Measurements from ENCODE around the gene FOS. TPM values are rescaled to one million over a fixed set of nuclear protein-coding genes. Genes with fewer than 3 reads are reported as not detected.

The FOS gene
- total RNA-seq, 1 donor from 2014 or later: 302 TPM

DNA sequence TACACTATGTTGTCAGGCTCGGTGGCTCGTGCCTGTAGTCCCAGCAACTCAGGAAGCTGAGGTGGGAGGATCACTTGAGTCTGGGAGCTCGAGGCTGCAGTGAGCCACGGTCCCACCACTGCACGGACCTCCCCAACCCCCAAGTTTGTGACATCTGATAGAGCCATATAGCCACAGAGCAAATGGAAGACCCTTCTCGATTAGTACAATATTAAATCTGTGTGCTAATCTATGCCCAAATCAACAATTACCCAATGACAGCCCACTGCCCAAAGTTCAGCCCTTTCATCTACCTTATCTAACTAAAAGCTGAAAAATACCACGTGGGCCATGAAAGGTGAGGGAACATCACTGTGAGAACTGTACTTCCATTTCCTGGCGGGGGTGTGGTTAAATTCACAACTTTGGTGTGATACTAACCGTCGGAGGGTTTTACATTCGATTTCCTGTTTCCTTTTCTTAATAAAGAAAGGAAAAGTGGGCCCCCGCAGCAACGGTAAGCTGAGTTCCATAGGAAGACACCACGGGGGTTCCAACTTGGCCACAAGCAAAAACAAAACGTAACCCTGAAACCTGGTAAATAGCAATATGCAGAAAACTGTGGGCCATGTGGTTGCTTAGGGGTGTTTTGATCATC is 31.2 kb upstream of the FOS start:
- Histone ChIP-seq H3K4me1 (no peaks in the 10 kb centered on the region), H3K36me3 (no peaks in the 10 kb centered on the region), H3K9me3 (no peaks in the 10 kb centered on the region), H3K27me3 (ENCODE audit: low read depth) (no peaks in the 10 kb centered on the region), H3K4me3 (no peak overlapping the region), H3K27ac (no peak overlapping the region)
- DNase-seq (peak; percentile 7), ATAC-seq (peak in 1 of 2 donors; percentile 30)
- intact Hi-C loops (cut with DNase I): no loop called here
- TF ChIP-seq, protein P1, sequence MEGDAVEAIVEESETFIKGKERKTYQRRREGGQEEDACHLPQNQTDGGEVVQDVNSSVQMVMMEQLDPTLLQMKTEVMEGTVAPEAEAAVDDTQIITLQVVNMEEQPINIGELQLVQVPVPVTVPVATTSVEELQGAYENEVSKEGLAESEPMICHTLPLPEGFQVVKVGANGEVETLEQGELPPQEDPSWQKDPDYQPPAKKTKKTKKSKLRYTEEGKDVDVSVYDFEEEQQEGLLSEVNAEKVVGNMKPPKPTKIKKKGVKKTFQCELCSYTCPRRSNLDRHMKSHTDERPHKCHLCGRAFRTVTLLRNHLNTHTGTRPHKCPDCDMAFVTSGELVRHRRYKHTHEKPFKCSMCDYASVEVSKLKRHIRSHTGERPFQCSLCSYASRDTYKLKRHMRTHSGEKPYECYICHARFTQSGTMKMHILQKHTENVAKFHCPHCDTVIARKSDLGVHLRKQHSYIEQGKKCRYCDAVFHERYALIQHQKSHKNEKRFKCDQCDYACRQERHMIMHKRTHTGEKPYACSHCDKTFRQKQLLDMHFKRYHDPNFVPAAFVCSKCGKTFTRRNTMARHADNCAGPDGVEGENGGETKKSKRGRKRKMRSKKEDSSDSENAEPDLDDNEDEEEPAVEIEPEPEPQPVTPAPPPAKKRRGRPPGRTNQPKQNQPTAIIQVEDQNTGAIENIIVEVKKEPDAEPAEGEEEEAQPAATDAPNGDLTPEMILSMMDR (IDR thresholded peaks at IDR 0.05): no peak

DNA sequence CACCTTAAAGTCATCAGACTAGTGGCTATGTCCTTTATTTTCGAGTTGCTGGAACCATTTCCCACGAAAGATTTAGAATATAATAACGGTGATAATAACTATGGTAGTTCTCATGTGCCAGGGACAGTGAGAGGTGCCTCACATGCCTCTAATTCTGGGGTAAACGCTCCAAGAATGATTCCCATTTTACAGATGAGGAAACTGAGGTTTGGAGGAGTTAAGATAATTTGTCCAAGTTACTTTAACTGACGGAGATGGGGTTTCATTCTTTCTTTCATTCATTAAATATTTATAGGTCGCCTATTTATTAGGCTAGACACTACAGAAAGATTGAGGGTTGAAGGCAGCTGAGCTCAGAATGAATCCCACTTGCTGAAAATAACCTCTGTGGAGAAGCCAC is 30.7 kb upstream of the FOS start:
- TF ChIP-seq, protein P1 (IDR thresholded peaks at IDR 0.05): no peak

DNA sequence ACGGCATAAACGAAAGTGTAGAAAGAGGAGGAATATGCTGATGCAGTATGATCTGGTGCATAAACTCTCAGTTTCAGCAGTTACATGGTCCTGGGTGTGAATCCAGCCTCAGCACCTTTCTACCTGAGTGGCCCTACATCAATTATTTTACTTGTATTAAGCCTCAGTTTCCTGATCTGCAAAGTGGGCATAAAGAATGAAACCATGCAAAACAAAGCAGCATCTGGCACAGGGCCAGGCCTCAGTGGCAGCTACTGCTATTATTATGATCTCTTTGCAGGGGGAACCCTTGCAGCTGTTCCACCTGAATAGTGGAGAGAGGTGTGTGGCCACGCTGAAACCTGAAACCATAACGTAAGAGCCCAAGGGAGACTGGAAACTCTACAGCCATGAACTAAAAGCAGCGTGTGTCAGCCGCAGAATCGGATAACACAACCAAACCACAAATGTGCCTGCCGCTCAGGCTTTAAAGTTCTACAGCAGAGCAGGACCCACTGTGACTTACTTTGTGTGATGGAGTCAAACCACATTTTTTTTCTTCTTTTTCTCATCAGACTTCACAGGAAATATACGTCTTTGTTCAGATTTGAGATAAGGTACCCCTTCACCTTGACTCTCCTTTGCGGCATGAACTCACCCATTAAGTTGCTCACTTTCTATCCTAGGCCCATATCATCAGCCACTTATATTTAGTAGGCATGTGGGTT is 29.2 kb upstream of the FOS start:
- DNase-seq (peak; percentile 41), ATAC-seq (peak; percentile 33 to 67)
- no peak overlapping the region for H3K27ac ChIP-seq
- H3K4me1 ChIP-seq: peaks cover 2% of the 10 kb centered on the region
- no peaks in the 10 kb centered on the region for H3K27me3 ChIP-seq (ENCODE audit: low read depth)
- intact Hi-C loops (cut with DNase I): no loop called here
- H3K36me3 ChIP-seq: no peaks in the 10 kb centered on the region
- TF ChIP-seq, protein P1 (IDR thresholded peaks at IDR 0.05): no peak
- no peak overlapping the region for H3K4me3 ChIP-seq
- no peaks in the 10 kb centered on the region for H3K9me3 ChIP-seq

More for the DNA sequence above, 30.7 kb upstream of the FOS start:
- Histone ChIP-seq H3K4me3 (no peak overlapping the region), H3K4me1 (no peaks in the 10 kb centered on the region), H3K27ac (no peak overlapping the region), H3K9me3 (no peaks in the 10 kb centered on the region), H3K27me3 (ENCODE audit: low read depth) (no peaks in the 10 kb centered on the region), H3K36me3 (no peaks in the 10 kb centered on the region)
- ATAC-seq (no peak), DNase-seq (no peak)
- intact Hi-C loops (cut with DNase I): no loop called here

DNA sequence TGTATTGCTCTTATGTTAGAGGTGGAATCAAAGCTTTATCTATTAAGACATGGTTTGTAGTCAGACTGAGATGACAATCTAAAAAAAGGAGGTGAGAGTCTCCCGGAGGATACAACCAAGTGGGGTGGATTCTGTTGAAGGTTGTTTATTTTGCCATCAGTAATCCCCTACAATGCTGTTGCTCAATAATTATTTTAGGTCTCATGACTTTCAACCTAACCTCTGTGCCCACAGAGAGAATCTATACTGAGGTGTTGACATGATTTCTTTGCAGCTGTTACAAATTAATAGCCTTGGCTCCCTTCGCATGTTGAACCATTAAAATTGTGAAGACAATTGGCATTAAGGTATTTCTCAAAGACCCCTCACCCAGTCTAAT is 28.7 kb upstream of the FOS start:
- DNase-seq (no peak), ATAC-seq (no peak)
- Histone ChIP-seq H3K27me3 (ENCODE audit: low read depth) (no peaks in the 10 kb centered on the region), H3K9me3 (no peaks in the 10 kb centered on the region), H3K4me3 (no peak overlapping the region), H3K4me1 (peaks cover 7% of the 10 kb centered on the region), H3K36me3 (no peaks in the 10 kb centered on the region), H3K27ac (no peak overlapping the region)
- TF ChIP-seq, protein P1 (IDR thresholded peaks at IDR 0.05): no peak
- intact Hi-C loops (cut with DNase I): no loop called here

DNA sequence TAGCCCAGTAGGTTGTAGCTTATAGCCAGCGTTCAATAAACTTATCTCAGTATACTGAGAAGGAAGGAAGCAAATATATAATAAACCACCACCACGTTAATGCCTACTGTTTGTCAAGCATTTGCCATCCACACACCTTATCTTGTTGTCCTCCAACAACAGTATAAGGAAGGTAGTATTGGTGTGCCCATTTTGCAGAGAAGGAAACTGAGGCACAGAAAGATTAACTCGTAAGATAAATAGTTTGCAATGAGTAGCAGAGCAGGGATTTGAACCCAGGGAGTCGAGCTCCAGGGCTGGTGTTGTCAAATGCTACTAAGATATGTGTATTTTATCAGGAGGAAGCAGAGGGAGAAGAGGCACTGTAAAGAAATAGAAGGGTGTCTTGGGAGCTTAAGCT is 27.8 kb upstream of the FOS start:
- intact Hi-C loops (cut with DNase I): no loop called here
- no peak overlapping the region for H3K27ac ChIP-seq

More for the DNA sequence above, 27.8 kb upstream of the FOS start:
- ATAC-seq (no peak), DNase-seq (no peak)
- no peaks in the 10 kb centered on the region for H3K9me3 ChIP-seq
- no peaks in the 10 kb centered on the region for H3K36me3 ChIP-seq
- H3K27me3 ChIP-seq (ENCODE audit: low read depth): no peaks in the 10 kb centered on the region
- TF ChIP-seq, protein P1 (IDR thresholded peaks at IDR 0.05): no peak
- no peak overlapping the region for H3K4me3 ChIP-seq
- peaks cover 16% of the 10 kb centered on the region for H3K4me1 ChIP-seq
